ENCODE results near the gene UBR3.

UBR3 gene

GRCh38 chr2:170063456-170064235 lies 236.4 kb downstream of the UBR3 start:
- DNase-seq, result no peak

- no peak for DNase-seq
Measured at GRCh38 chr2:170070778-170071177, 243.5 kb downstream of the UBR3 start.

GRCh38 chr2:170073288-170073687 lies 246.0 kb downstream of the UBR3 start:
- DNase-seq, result no peak

GRCh38 chr2:170076189-170076588 lies 248.9 kb downstream of the UBR3 start:
- no peak for DNase-seq

- no peak for DNase-seq
Measured at GRCh38 chr2:170077830-170078569, 250.7 kb downstream of the UBR3 start.

GRCh38 chr2:170084820-170085491 lies 257.7 kb downstream of the UBR3 start:
- DNase-seq, result no peak

- no peak for DNase-seq
Measured at GRCh38 chr2:170086117-170086688, 258.9 kb downstream of the UBR3 start.

GRCh38 chr2:170086751-170087412 lies 259.6 kb downstream of the UBR3 start:
- DNase-seq, result no peak

- DNase-seq, result no peak
Measured at GRCh38 chr2:170087413-170087793, 260.1 kb downstream of the UBR3 start.

GRCh38 chr2:170088776-170089175 lies 261.5 kb downstream of the UBR3 start:
- DNase-seq, result no peak

- no peak for DNase-seq
Measured at GRCh38 chr2:170090229-170090628, 263.0 kb downstream of the UBR3 start.

- no peak for DNase-seq
Measured at GRCh38 chr2:170091436-170091835, 264.2 kb downstream of the UBR3 start.

- no peak for DNase-seq
Measured at GRCh38 chr2:170092436-170093060, 265.3 kb downstream of the UBR3 start.

GRCh38 chr2:170095380-170095779 lies 268.1 kb downstream of the UBR3 start:
- DNase-seq, result no peak

- no peak for DNase-seq
Measured at GRCh38 chr2:170098626-170099312, 271.5 kb downstream of the UBR3 start.

GRCh38 chr2:170101789-170102188 lies 274.5 kb downstream of the UBR3 start:
- no peak for DNase-seq

- no peak for DNase-seq
Measured at GRCh38 chr2:170106102-170106840, 279.0 kb downstream of the UBR3 start.

GRCh38 chr2:170113168-170113894 lies 286.1 kb downstream of the UBR3 start:
- DNase-seq, result no peak

- DNase-seq, result no peak
Measured at GRCh38 chr2:170115501-170116229, 288.4 kb downstream of the UBR3 start.

- no peak for DNase-seq
Measured at GRCh38 chr2:170118641-170119040, 291.4 kb downstream of the UBR3 start.

Data from activated effector memory CD4-positive, alpha-beta T cell treated with Interleukin-2 at 50 U/mL for 16 hours (primary cell).